ENCODE results near the gene CSNK1G2.
A peak's percentile ranks its signal among the peaks of the same experiment; 100 is the strongest.

Gene CSNK1G2

GRCh38 chr19:1944088-1944915 is 3.3 kb downstream of the CSNK1G2 start:
- Histone ChIP-seq H3K9me2 (replicated peaks; ENCODE audit: insufficient read depth, low read length) (no peaks in the 10 kb centered on the region), H3K4me3 (ENCODE audit: low read length) (no peak overlapping the region), H3K9me3 (replicated peaks; ENCODE audit: insufficient read depth, low read length) (no peaks in the 10 kb centered on the region), H3K9ac (ENCODE audit: low read length) (no peak overlapping the region), H3K27ac (ENCODE audit: low read length) (no peak overlapping the region), H3K4me1 (ENCODE audit: low read length) (peaks cover 17% of the 10 kb centered on the region), H4K20me1 (ENCODE audit: insufficient read depth, low read length) (peaks cover 38% of the 10 kb centered on the region), H2AFZ (ENCODE audit: low read length) (no peak overlapping the region), H3F3A (ENCODE audit: insufficient read depth, low read length) (peaks cover 28% of the 10 kb centered on the region), H3K79me2 (ENCODE audit: low read length) (peaks cover 79% of the 10 kb centered on the region), H3K36me3 (replicated peaks; ENCODE audit: insufficient read depth, low read length) (peaks cover 2% of the 10 kb centered on the region; the same call in 1 of the 2 replicates), H3K4me2 (ENCODE audit: low read depth, low read length) (no peak overlapping the region), H3K27me3 (replicated peaks; ENCODE audit: insufficient read depth, low read length) (no peaks in the 10 kb centered on the region)
- TF ChIP-seq EZH2 (optimal IDR thresholded peaks at IDR 0.05; ENCODE audit: low read depth, low read length), result no peak
- DNase-seq, result no peak

- H4K20me1 ChIP-seq (ENCODE audit: insufficient read depth, low read length), result peaks cover 38% of the 10 kb centered on the region
- no peaks in the 10 kb centered on the region for H3K9me3 ChIP-seq (replicated peaks; ENCODE audit: insufficient read depth, low read length)
- H3K79me2 ChIP-seq (ENCODE audit: low read length), result peaks cover 82% of the 10 kb centered on the region
- no peak for TF ChIP-seq EZH2 (optimal IDR thresholded peaks at IDR 0.05; ENCODE audit: low read depth, low read length)
- TF ChIP-seq, protein P1, sequence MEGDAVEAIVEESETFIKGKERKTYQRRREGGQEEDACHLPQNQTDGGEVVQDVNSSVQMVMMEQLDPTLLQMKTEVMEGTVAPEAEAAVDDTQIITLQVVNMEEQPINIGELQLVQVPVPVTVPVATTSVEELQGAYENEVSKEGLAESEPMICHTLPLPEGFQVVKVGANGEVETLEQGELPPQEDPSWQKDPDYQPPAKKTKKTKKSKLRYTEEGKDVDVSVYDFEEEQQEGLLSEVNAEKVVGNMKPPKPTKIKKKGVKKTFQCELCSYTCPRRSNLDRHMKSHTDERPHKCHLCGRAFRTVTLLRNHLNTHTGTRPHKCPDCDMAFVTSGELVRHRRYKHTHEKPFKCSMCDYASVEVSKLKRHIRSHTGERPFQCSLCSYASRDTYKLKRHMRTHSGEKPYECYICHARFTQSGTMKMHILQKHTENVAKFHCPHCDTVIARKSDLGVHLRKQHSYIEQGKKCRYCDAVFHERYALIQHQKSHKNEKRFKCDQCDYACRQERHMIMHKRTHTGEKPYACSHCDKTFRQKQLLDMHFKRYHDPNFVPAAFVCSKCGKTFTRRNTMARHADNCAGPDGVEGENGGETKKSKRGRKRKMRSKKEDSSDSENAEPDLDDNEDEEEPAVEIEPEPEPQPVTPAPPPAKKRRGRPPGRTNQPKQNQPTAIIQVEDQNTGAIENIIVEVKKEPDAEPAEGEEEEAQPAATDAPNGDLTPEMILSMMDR (IDR thresholded peaks at IDR 0.05; ENCODE audit: low read length), result no peak
- no peak for TF ChIP-seq EZH2phosphoT487 (IDR thresholded peaks at IDR 0.05; ENCODE audit: low read length)
- no peaks in the 10 kb centered on the region for H3K27me3 ChIP-seq (replicated peaks; ENCODE audit: insufficient read depth, low read length)
- H3K9ac ChIP-seq (ENCODE audit: low read length), result no peak overlapping the region
- H2AFZ ChIP-seq (ENCODE audit: low read length), result no peak overlapping the region
- no peak overlapping the region for H3K4me3 ChIP-seq (ENCODE audit: low read length)
- no peak overlapping the region for H3K4me2 ChIP-seq (ENCODE audit: low read depth, low read length)
- H3K27ac ChIP-seq (ENCODE audit: low read length), result no peak overlapping the region
- H3F3A ChIP-seq (ENCODE audit: insufficient read depth, low read length), result peaks cover 25% of the 10 kb centered on the region
- DNase-seq, result no peak
- H3K4me1 ChIP-seq (ENCODE audit: low read length), result peaks cover 14% of the 10 kb centered on the region
- H3K9me2 ChIP-seq (replicated peaks; ENCODE audit: insufficient read depth, low read length), result no peaks in the 10 kb centered on the region
- peaks cover 2% of the 10 kb centered on the region; the same call in 1 of the 2 replicates for H3K36me3 ChIP-seq (replicated peaks; ENCODE audit: insufficient read depth, low read length)
These were observed 4.1 kb downstream of the CSNK1G2 start for GRCh38 chr19:1944916-1945561.

GRCh38 chr19:1945899-1946298 is 4.9 kb downstream of the CSNK1G2 start:
- TF ChIP-seq, protein P1 (IDR thresholded peaks at IDR 0.05; ENCODE audit: low read length), result peak; percentile 44
- no peak for TF ChIP-seq EZH2 (optimal IDR thresholded peaks at IDR 0.05; ENCODE audit: low read depth, low read length)
- no peaks in the 10 kb centered on the region for H3K27me3 ChIP-seq (replicated peaks; ENCODE audit: insufficient read depth, low read length)
- no peak overlapping the region for H3K4me2 ChIP-seq (ENCODE audit: low read depth, low read length)
- peaks cover 42% of the 10 kb centered on the region for H4K20me1 ChIP-seq (ENCODE audit: insufficient read depth, low read length)
- H2AFZ ChIP-seq (ENCODE audit: low read length), result no peak overlapping the region
- H3K9ac ChIP-seq (ENCODE audit: low read length), result no peak overlapping the region
- H3K79me2 ChIP-seq (ENCODE audit: low read length), result peaks cover 91% of the 10 kb centered on the region
- no peaks in the 10 kb centered on the region for H3K9me3 ChIP-seq (replicated peaks; ENCODE audit: insufficient read depth, low read length)
- H3K4me3 ChIP-seq (ENCODE audit: low read length), result no peak overlapping the region
- peaks cover 19% of the 10 kb centered on the region for H3F3A ChIP-seq (ENCODE audit: insufficient read depth, low read length)
- no peaks in the 10 kb centered on the region for H3K9me2 ChIP-seq (replicated peaks; ENCODE audit: insufficient read depth, low read length)
- DNase-seq, result no peak
- H3K4me1 ChIP-seq (ENCODE audit: low read length), result peaks cover 12% of the 10 kb centered on the region
- H3K27ac ChIP-seq (ENCODE audit: low read length), result no peak overlapping the region
- H3K36me3 ChIP-seq (replicated peaks; ENCODE audit: insufficient read depth, low read length), result peaks cover 2% of the 10 kb centered on the region; the same call in 1 of the 2 replicates

Data from MM.1S (cell line).